HG03175 (cell line): Measurements from ENCODE around the gene TPST1.
"Not testable (repeated sequence)": the region's sequence is repeated elsewhere in the genome, so short reads cannot be mapped to it uniquely, and the experiment has no call there.

Experiments
- ATAC-seq: cut with Tn5 transposase; IDR thresholded peaks from one replicate; pipeline ENCODE4 v1.9.1; 2021; ENCODE audit warnings: mild to moderate bottlenecking, moderate library complexity; ENCODE audit not compliant: unreplicated experiment

TPST1 gene

DNA sequence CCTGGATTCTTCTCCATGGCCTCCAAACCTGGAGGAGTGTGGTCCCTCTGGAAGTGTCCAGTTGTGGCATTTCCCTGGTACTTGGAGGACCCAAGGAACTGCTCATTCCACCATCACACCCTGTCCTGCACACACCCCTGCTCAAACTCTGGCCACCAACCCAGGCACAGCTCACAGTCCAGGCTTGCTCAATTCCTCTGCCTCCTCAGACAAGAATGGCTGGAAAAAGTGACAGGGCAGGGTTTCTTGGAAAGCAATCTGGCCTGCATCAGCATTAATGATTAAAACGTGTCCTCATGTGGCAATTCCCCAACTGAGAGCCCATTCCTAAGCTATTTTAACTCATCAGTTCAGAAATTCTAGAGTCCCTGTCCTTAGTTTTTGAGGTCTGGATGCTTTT lies 17.2 kb upstream of the TPST1 start:
- ATAC-seq, result no peak

DNA sequence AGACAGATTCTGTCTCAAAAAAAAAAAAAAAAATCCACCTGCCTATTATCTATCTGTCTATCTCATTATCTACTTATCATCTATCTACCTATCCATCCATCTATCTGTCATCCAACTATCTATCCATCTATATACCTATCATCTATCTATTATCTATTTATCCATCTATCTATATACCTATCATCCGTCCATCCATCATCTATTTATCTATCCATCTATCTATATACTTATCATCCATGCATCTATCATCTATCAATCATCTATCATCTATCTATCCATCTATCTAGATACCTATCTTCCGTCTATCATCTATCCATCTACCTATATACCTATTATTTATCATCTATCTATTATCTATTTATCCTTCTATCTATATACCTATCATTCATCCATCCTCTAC lies 16.5 kb upstream of the TPST1 start:
- ATAC-seq, result no peak

DNA sequence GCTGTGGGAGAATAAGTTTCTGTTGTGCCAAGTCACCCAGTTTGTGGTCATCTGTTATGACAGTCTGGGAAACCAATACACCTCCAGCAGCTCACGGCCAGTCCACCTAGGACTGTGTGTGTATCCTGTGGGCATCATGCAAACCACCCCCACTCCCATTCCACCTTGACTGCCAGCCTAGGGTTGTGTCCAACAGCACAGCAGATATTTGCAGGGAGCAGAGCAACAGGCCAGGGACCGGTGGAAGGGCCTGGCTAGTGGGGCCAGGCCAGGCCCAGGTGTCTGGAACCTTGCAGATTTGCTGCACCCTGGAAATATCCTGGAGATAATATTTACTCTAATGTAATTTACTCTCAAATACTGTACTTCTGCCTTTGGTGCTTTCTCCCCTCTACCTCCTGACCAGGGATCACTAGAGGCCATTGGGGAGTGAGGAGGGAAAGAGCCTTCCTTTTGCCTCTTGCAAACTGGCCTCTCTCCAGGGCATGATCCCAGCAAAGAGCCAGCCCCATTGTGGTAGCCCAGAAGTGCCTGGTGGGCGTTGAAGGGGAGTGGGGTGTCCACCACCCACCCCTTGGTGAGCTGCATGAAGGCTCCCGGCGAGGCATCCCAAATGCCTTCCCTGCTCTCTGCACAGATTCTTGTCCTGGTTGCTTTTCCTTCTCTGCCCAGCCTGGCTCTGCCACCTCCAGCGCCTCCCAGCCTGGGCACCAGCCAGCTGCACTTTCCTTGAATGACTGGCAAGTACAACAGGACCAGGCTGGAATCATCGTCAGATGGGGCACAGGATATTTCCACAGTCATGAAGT lies 15.2 kb upstream of the TPST1 start:
- no peak for ATAC-seq

DNA sequence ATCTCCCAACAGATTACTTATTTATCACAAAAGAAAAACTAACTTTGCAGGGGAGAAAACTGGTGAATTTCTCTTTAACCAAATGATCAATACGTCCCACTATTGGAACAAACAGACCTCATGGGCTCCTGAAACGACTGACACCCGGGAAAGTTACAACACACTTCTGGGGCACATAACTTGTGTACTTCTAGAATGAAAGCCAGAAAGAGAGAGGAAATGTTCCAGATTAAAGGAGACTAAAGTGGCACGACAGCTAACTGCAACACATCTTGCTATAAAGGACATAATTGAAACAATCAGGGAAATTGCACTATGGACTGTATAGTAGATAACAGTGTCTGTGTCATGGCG lies 14.7 kb upstream of the TPST1 start:
- ATAC-seq, result no peak

DNA sequence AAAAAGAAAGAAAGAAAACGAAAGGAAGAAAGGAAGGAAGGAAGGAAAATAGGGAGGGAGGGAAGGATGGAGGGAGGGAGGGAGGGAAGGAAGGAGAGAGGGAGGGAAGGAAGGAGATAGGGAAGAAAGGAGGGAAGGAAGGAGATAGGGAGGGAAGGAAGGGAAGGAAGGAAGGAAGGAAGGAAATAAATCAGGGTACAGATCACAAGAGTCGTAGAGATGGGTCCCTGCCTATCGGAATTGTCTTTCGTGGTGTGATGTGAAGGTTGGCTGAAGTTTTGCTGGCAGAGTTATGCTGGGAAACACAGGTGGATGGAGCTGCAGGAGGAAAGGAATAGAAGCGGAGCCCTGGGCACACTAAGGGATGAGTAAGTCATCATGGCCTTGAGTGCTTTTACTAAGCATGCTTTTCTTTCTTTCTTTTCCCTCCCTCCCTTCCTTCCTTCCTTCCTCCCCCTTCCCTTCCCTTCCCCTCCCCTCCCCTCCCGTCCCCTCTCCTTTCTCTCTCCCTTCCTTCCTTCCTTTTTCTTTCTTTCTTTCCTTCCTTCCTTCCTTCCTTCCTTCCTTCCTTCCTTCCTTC lies 11.9 kb upstream of the TPST1 start:
- ATAC-seq, result no peak

DNA sequence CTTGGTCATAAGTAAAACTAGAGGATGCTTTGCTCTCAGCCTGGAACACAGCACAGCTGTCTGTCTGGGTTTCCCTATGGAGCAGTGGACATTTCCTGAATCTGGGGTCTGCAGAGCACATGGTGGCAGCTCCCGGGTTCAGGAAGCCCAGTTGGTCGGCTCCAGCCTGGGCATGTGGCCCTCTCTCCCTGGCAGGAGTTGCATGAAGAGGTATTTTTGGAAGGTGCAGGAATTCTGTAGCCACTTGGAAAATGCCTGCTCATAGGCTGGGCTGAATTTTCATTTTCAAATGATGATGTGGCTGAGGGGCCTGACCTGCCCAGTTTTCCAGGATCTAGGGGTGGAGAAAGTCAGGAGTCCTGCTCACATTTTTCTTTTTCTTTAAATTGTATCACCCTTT lies 6.7 kb upstream of the TPST1 start:
- no peak for ATAC-seq

DNA sequence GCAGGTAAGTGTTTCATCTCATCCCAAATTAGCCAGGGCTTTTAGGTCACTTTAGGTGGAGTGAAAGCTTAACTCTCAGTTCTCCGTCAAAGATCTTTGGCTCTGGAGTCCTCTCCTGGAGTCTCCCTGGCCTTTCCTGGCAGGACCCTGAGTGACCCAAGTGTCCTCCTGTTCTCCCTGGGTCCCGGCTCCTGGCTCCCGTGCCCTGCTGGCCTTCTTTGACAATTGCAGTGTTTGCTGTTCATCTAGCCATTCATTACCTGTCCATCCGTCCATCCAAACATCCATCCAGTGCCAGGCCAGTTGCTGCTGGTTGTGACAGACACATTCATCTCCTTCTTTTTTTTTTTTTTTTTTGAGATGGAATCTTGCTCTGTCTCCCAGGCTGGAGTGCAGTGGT lies 6.2 kb upstream of the TPST1 start:
- ATAC-seq, result no peak

DNA sequence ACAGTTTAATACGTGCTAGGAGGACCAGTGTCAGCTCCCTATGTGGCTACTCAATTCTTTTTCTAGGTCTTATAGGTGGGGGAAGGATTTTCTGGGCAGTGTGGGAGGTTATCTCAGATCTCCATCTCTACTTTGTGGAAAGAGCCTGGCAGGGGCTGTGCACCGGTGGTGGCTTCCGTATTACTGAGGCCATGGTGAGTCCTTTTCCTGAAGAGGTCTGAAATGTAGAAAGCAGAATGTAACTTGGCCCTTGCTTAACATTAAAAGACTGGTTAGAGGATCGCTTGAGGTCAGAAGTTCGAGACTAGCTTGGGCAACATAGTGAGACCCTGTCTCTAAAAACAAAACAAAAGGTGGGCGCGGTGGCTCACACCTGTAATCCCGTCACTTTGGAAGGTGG lies 2.7 kb upstream of the TPST1 start:
- no peak for ATAC-seq

DNA sequence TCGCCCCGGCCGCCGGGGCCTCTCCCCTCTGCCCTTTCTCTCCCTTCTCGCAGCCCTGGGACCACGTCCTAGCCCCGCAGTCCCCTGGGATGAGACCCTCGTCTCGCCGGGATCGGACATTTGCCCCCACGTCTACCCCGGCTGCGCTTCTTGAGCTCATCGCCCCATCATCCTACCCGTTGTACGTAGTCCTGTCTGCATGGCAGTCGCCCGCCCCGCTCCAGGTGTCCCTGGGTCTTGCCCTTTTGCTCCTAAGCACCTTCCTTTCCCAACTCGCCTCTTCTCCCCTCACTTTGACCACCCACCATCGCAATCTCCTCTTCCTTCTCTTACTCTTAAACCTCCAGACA lies 582 bp downstream of the TPST1 start:
- ATAC-seq, result no peak

DNA sequence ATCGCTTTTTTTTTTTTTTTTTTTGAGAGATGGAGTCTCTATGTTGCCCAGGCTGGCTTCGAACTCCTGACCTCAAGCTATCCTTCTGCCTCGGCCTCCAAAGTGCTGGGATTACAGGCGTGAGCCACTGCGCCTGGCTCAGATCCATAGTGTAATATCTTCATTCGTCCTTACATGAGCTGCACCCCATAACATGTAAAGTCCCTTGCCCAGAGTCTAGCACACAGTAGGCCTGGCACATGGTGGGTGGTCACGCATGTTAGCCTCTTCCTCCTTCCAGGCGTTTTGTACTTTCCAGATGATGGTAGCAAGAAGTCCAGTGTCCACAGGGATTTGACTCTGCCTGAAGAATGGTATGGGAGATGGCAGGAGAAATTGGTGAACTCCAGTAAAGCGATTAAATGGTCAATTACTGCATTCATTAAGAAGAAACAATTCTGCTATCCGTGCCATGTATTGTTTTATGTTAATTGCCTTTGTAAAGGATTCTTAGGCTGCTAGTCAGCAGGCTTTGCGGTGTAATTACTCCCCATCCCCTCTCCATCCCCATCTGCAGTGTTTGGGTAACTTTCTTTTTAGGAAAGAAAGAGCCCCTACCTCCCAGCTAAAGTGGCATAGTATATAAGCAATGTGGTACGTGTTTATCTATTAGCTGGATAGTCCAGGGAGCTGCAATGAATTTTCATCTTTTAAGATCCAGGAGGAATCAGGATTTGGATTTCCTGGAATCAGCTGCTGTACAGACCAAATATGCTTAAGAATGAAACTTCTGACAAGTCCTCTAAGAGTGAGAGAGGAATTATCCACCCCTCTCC lies 1.2 kb downstream of the TPST1 start:
- no peak for ATAC-seq

DNA sequence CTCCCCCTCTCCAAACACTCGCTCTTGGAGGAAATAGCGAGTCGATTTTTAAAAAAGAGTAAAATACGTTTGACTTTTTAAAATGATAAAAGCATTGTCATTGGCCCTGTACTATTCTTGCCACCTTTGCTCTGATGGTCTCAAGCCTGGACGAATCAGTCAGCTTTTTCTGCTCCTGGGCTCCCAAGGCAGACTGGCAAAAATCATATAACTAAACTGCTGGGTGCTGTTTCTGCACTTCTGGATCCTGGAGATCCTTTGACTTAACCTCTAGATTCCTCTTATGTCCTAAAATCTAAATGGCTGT lies 1.8 kb downstream of the TPST1 start:
- ATAC-seq, result no peak

DNA sequence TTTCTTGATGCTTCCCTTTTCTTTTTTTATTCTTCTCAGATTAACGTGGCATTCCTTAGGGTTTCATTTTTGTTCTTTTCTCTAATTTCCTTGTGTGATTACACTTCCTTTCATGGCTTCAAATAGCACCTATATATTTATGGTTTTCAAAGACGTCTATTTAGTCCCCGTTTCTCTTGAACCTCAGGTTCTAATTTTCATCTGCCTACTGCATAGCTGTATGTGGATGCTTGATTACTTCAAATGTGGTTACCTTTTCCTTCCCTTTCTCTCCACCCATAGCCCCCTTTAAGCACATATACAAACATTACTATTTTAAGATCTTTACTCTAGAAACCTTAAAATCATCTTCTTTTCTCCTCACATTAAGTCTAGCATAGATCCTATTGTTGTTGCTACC lies 2.4 kb downstream of the TPST1 start:
- ATAC-seq, result no peak

DNA sequence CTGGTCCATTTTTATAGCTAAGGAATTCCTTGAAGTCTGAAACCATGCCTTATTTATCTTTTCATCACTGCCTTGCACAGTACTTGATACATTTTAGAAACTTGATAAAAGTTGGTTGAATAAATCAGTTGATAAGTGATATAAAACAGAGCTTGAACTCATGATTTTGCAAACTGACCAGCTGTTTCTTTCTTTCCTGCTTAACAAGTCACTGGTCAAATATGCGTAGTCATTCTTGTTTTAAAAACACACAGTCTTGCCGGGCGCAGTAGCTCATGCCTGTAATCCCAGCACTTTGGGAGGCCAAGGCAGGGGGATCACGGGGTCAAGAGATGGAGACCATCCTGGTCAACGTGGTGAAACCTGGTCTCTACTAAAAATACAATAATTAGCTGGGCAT lies 6.3 kb downstream of the TPST1 start:
- no peak for ATAC-seq

DNA sequence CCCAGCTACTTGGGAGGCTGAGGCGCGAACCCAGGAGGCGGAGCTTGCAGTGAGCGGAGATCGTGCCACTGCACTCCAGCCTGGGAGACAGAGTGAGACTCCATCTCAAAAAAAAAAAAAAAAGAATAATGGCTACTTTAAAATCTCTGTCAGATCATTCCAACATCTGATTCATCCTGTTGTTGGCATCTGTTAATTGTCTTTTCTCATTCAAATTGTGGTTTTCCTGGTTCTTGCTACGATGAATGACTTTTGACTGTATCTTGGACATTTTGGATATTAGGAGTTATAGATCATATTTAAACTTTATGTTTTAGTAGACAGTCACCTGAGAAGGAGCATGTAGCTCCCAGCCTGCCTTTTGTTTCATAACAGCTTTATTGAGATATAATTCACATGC lies 8.5 kb downstream of the TPST1 start:
- no peak for ATAC-seq

DNA sequence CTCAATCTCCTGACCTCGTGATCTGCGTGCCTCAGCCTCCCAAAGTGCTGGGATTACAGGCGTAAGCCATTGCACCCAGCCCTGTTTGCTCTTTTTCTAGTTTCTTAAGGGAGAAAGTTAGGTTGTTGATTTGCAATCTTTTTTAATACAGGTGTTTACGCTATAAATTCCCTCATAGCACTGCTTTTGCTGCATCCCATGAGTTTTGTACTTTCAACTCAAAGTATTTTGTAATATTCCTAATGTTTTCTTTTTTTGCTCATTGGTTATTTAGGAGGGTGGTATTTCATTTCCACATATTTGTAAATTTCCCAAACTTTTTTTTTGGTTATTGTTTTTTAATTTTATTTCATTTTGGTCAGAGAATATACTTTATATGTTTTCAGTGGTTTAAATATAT lies 11.6 kb downstream of the TPST1 start:
- ATAC-seq, result no peak

DNA sequence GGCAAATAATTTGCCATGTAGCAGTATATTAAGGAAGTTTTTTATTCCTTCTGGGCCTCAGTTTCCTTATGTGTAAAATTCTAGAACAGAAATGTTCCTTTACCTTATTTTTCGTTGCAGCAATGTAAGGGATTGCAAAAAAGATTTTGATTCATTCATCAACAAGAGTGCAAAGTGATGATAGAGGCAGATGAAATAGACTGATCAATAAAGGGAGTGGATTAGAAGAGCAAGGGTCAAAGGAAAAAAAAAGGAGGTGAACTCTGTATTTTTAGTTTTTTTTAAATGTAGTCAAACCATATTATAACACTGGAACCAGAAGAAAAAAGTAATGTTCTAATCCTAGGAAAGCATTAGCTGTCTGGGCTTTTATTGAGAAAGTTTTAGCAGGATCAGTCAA lies 14.7 kb downstream of the TPST1 start:
- no peak for ATAC-seq

DNA sequence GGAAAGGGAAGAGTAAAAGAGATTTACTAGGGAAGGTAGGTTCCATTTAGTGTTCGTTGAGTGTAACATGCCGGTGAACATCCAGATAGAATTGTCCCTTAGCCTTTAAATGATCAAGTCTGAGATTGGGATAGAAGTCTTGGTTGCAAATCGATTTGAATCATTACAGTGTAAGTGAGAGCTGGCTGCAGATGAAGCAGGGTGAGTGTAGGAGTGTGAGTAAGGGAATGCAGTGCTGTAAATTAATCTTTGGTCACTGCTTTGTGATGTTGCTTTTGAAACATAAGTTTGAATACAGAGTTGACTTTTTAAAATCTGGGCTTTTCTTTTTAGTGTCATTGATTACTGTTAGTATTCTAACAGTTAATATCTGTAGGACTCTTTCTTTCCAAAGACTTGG lies 16.3 kb downstream of the TPST1 start:
- no peak for ATAC-seq

DNA sequence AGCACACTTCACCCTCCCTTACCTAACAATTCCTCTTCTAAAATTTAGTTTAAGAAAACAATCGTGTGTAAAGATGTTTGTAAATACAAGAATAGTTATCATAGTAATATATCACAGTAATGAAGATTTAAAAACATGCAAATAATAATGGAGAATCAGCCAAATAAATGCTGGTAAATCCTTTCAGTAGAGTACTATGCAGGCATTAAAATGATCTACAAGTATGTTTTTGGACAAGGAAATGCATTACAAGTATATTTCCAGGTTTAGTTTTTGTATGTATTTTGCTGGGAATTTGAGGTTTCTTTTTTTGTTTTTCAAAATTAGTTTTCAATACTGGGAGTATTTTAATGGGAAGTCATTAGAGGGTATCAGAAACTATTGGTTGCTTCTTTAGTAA lies 22.7 kb downstream of the TPST1 start:
- no peak for ATAC-seq

DNA sequence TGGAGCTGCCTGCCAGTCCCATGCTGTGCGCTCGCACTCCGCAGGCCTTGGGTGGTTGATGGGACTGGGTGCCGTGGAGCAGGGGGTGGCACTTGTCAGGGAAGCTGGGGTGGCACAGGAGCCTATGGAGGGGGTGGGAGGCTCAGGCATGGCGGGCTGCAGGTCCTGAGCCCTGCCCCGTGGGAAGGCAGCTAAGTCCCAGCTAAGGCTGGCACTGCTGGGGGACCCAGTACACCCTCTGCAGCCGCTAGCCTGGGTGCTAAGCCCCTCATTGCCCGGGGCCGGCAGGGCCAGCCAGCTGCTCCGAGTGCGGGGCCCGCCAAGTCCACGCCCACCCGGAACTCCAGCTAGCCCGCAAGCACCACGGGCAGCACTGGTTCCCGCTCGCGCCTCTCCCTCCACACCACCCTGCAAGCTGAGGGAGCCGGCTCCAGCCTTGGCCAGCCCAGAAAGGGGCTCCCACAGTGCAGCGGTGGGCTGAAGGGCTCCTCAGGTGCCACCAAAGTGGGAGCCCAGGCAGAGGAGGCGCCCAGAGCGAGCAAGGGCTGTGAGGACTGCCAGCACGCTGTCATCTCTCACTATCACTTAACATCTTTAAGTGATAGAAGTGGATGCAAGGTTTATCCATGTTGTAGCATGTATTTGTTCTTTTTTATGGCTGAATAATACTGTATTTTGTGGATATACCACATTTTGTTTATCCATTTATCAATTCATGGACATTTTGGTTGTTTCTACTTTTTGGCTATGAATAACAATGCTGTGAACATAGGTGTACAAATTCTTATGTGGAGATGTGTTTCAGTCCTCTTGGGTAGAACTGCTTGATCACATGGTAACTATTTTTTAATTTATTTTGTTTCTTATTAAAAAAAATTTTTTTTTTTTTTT lies 26.4 kb downstream of the TPST1 start:
- ATAC-seq, result not testable (repeated sequence)

DNA sequence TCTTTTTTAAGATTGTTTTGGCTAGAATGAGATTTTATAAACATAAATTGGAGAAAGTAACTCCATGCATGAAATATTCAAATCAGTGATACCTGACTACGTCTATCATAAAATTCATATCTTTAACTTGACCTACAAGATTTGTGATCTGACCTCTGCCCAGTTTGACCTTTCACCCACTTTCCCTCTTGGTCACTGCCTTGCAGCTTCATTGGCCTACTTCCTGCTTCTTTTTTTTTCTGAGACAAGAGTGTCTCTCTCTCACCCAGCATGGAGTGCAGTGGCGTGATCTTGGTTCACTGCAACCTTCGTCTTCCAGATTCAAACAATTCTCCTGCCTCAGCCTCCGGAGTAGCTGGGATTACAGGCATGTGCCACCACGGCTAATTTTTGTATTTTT lies 28.5 kb downstream of the TPST1 start:
- ATAC-seq, result no peak

DNA sequence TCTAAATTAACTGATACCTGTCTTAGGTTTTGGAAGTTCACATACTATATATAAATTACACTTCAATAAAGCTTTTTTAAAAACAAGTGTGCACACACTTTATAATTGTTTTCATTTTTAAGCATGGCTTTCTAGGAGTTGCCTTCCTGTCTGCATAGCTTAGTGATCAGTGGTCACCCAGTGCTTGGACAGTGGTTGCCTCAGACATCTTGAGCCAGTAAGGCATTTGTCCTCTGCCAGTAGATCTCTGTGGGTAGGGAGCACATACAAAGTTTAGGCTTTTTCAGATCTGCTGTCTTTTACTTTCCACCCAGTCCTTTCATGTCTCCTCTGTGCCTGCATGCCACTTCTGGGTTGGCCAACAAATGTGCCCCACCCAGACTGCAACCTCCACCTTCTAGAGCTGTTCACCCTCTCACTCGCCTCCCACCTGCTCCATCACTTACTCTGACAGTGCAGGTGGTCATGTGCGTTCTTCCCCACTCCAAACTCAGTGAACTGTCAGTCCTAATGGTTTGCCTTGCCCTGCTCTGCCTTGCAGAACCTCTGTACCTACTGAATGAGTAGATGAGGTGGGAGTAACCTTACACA lies 31.7 kb downstream of the TPST1 start:
- ATAC-seq, result no peak
